H1 (cell line): ENCODE data around the gene COL6A6. TPM values are rescaled to one million over a fixed set of nuclear protein-coding genes. Genes with fewer than 3 reads are reported as not detected.

ENCODE experiments used
- CTCF ChIA-PET: fragments of 300-600 bp; sonication (Branson Sonifier 250); formaldehyde crosslinking; loops from one replicate; lab custom pipeline; 2021; ENCODE audit not compliant: partially characterized antibody; lab: Charles Lee
- POLR2A ChIA-PET: fragments of 300-600 bp; sonication (Branson Sonifier 250); formaldehyde crosslinking; loops from one replicate; lab custom pipeline; 2021; ENCODE audit warnings: inconsistent platforms; ENCODE audit not compliant: partially characterized antibody; lab: Charles Lee
- DNase-seq, 2 experiments: peaks; one replicate each; pipeline versions ENCODE4 v3.0.0 to v3.0.0-alpha.2; 2010 to 2022; ENCODE audit warnings: low spot score in 2 of 2, low read depth in 1 of 2, mixed read lengths in 1 of 2
- FAIRE-seq: peaks from 2 replicates; lab custom pipeline; 2011; peaks lifted over from hg19 to GRCh38; lab: Jason Lieb, UNC
- H2AFZ ChIP-seq: 2 replicates; pipeline ENCODE4 v1.8.1; 2012; ENCODE audit warnings: low read length, inconsistent platforms
- H2AK5ac ChIP-seq: 2 replicates; pipeline ENCODE4 v1.6.1; 2013; ENCODE audit warnings: low read depth, low read length
- H2BK120ac ChIP-seq: replicated peaks from 2 replicates; pipeline ENCODE3; 2013; ENCODE audit warnings: low read depth, low read length, inconsistent platforms
- H2BK12ac ChIP-seq: 2 replicates; pipeline ENCODE4 v1.6.1; 2013; ENCODE audit warnings: low read depth, low read length
- H2BK15ac ChIP-seq: 2 replicates; pipeline ENCODE4 v1.6.1; 2013; ENCODE audit warnings: low read length
- H2BK20ac ChIP-seq: 2 replicates; pipeline ENCODE4 v1.6.1; 2013; ENCODE audit warnings: low read length
- H2BK5ac ChIP-seq: 2 replicates; pipeline ENCODE4 v1.6.1; 2013; ENCODE audit warnings: low read depth, low read length
- H3K14ac ChIP-seq: 2 replicates; pipeline ENCODE4 v1.6.1; 2013; ENCODE audit warnings: inconsistent platforms; ENCODE audit not compliant: insufficient read length
- H3K18ac ChIP-seq: 2 replicates; pipeline ENCODE4 v1.6.1; 2013; ENCODE audit warnings: low read length; ENCODE audit errors: extremely low read depth
- H3K23ac ChIP-seq: 2 replicates; pipeline ENCODE4 v1.6.1; 2013; ENCODE audit warnings: inconsistent platforms; ENCODE audit not compliant: insufficient read length
- H3K23me2 ChIP-seq: 2 replicates; pipeline ENCODE4 v1.6.1; 2013; ENCODE audit warnings: low read depth, low read length
- H3K27ac ChIP-seq: 2 replicates; pipeline ENCODE4 v1.6.1; 2011; ENCODE audit warnings: low read depth, low read length, inconsistent platforms
- H3K27me3 ChIP-seq, 4 experiments: replicated peaks in 1 of 4; 1 replicate in 1 of 4; 2 replicates in 3 of 4; pipeline versions ENCODE4 v1.6.1 to v1.8.1; 2011 to 2013; ENCODE audit warnings: low read length in 3 of 4, mild to moderate bottlenecking in 3 of 4, inconsistent platforms in 2 of 4, mixed read lengths in 2 of 4, moderate library complexity in 1 of 4; ENCODE audit not compliant: control insufficient read depth in 3 of 4, insufficient read depth in 3 of 4; ENCODE audit errors: extremely low read depth in 1 of 4
- H3K36me3 ChIP-seq, 4 experiments: 2 replicates each; pipeline versions ENCODE4 v1.6.1 to v1.8.1; 2011 to 2013; ENCODE audit warnings: mild to moderate bottlenecking in 4 of 4, low read length in 3 of 4, moderate library complexity in 2 of 4, control low read depth in 1 of 4, inconsistent platforms in 1 of 4; ENCODE audit not compliant: insufficient read depth in 4 of 4, control insufficient read depth in 2 of 4
- H3K4ac ChIP-seq: replicated peaks from 2 replicates; pipeline ENCODE3; 2013; ENCODE audit warnings: low read length, low read depth, mixed read lengths, inconsistent platforms; ENCODE audit not compliant: insufficient read length
- H3K4me1 ChIP-seq, 4 experiments: replicated peaks in 1 of 4; 1 replicate in 1 of 4; 2 replicates in 3 of 4; pipeline versions ENCODE4 v1.6.1 to v1.8.1; 2011 to 2013; ENCODE audit warnings: low read length in 3 of 4, inconsistent platforms in 2 of 4, mixed read lengths in 1 of 4; ENCODE audit not compliant: insufficient read depth in 4 of 4, control insufficient read depth in 3 of 4
- H3K4me2 ChIP-seq, 2 experiments: 2 replicates each; pipeline versions ENCODE4 v1.6.1 to v1.8.1; 2011 to 2013; ENCODE audit warnings: low read depth in 2 of 2, low read length in 2 of 2, control low read depth in 1 of 2, inconsistent platforms in 1 of 2, mild to moderate bottlenecking in 1 of 2; ENCODE audit not compliant: insufficient read depth in 1 of 2
- H3K4me3 ChIP-seq, 4 experiments: fragments of 200-600, 300-600 bp in 1 of 4; sonication (generic), shearing (Covaris generic), sonication (Bioruptor Twin) in 1 of 4; 2 replicates each; pipeline versions ENCODE4 v1.5.1 to v1.8.1; 2011 to 2016; ENCODE audit warnings: low read length in 4 of 4, low read depth in 3 of 4, control low read depth in 2 of 4, inconsistent platforms in 2 of 4, mild to moderate bottlenecking in 2 of 4, mixed read lengths in 1 of 4, moderate library complexity in 1 of 4; ENCODE audit not compliant: insufficient read depth in 2 of 4; ENCODE audit errors: extremely low read depth in 1 of 4
- H3K56ac ChIP-seq: replicated peaks from 2 replicates; pipeline ENCODE3; 2013; ENCODE audit warnings: low read depth, mild to moderate bottlenecking, mixed read lengths, low read length, inconsistent platforms; ENCODE audit not compliant: insufficient read length
- H3K79me1 ChIP-seq: 2 replicates; pipeline ENCODE4 v1.6.1; 2013; ENCODE audit warnings: low read depth, low read length, control low read depth
- H3K79me2 ChIP-seq, 2 experiments: 2 replicates each; pipeline versions ENCODE4 v1.6.1 to v1.8.1; 2012 to 2013; ENCODE audit warnings: low read length in 2 of 2, mild to moderate bottlenecking in 2 of 2, inconsistent platforms in 1 of 2; ENCODE audit not compliant: insufficient read depth in 2 of 2, control insufficient read depth in 1 of 2
- H3K9ac ChIP-seq, 4 experiments: replicated peaks in 1 of 4; 1 replicate in 1 of 4; 2 replicates in 3 of 4; pipeline versions ENCODE4 v1.6.1 to v1.8.1; 2011 to 2013; ENCODE audit warnings: low read depth in 3 of 4, low read length in 3 of 4, control low read depth in 2 of 4, mild to moderate bottlenecking in 2 of 4, moderate library complexity in 2 of 4, inconsistent platforms in 1 of 4; ENCODE audit errors: extremely low read depth in 1 of 4
- H3K9me3 ChIP-seq, 2 experiments: 2 replicates each; pipeline versions ENCODE4 v1.6.1 to v1.8.1; 2012 to 2013; ENCODE audit warnings: mild to moderate bottlenecking in 2 of 2, moderate library complexity in 2 of 2, control low read depth in 1 of 2, inconsistent platforms in 1 of 2, low read depth in 1 of 2, low read length in 1 of 2, mixed read lengths in 1 of 2; ENCODE audit not compliant: insufficient read depth in 2 of 2
- H4K20me1 ChIP-seq, 2 experiments: replicated peaks in 1 of 2; 2 replicates each; pipeline versions ENCODE3 to v1.8.1; 2011 to 2013; ENCODE audit warnings: inconsistent platforms in 2 of 2, low read length in 2 of 2, mild to moderate bottlenecking in 1 of 2; ENCODE audit not compliant: insufficient read depth in 2 of 2, control insufficient read depth in 1 of 2
- H4K5ac ChIP-seq: 2 replicates; pipeline ENCODE4 v1.6.1; 2013; ENCODE audit warnings: low read length, low read depth, mixed read lengths, inconsistent platforms; ENCODE audit not compliant: insufficient read length
- H4K8ac ChIP-seq: 2 replicates; pipeline ENCODE4 v1.8.0; 2013; ENCODE audit warnings: mild to moderate bottlenecking, moderate library complexity, low read length, inconsistent platforms; ENCODE audit not compliant: insufficient read depth; ENCODE audit errors: extremely low read depth
- H4K91ac ChIP-seq: replicated peaks from 2 replicates; pipeline ENCODE3; 2013; ENCODE audit warnings: low read length, mixed read lengths, inconsistent platforms; ENCODE audit not compliant: insufficient read length
- CBX5 ChIP-seq: fragments of 300-800, 300-1000 bp; sonication (generic); IDR thresholded peaks from 2 replicates; pipeline ENCODE4 v1.7.1; 2016; ENCODE audit warnings: antibody characterized with exemption, low read length, low read depth
- E2F6 ChIP-seq: IDR thresholded peaks from 2 replicates; pipeline ENCODE4 v1.6.1; 2012; ENCODE audit warnings: inconsistent platforms
- EP300 ChIP-seq, 2 experiments: IDR thresholded peaks; 1 replicate in 1 of 2; 2 replicates in 1 of 2; pipeline ENCODE4 v1.6.1; 2011 to 2012; ENCODE audit warnings: low read depth in 2 of 2, low read length in 2 of 2, mild to moderate bottlenecking in 2 of 2, borderline replicate concordance in 1 of 2, inconsistent platforms in 1 of 2, moderate library complexity in 1 of 2
- HDAC2 ChIP-seq, 2 experiments: fragments of 300-600 bp in 1 of 2; sonication (generic) in 1 of 2; IDR thresholded peaks; 2 replicates each; pipeline ENCODE4 v1.6.1; 2011 to 2012; ENCODE audit warnings: low read depth in 2 of 2, low read length in 2 of 2, mild to moderate bottlenecking in 2 of 2, moderate library complexity in 2 of 2, borderline replicate concordance in 1 of 2, inconsistent platforms in 1 of 2
- MAFK ChIP-seq: IDR thresholded peaks from 2 replicates; pipeline ENCODE4 v1.6.1; 2012; ENCODE audit warnings: low read depth, mild to moderate bottlenecking, improper control_type of control experiment, low read length
- MAX ChIP-seq: IDR thresholded peaks from 2 replicates; pipeline ENCODE4 v1.6.1; 2012; ENCODE audit warnings: inconsistent platforms
- NANOG ChIP-seq: IDR thresholded peaks from 2 replicates; pipeline ENCODE4 v1.6.1; 2011; ENCODE audit warnings: low read length, low read depth, mild to moderate bottlenecking, inconsistent platforms; ENCODE audit not compliant: insufficient read depth, poor library complexity, severe bottlenecking
- PHF8 ChIP-seq: fragments of 200-600 bp; sonication (generic); conservative IDR thresholded peaks from 2 replicates; pipeline ENCODE4 v1.7.1; 2012; ENCODE audit warnings: low read depth, mild to moderate bottlenecking, inconsistent platforms, low read length, moderate library complexity
- POLR2A ChIP-seq, 2 experiments: IDR thresholded peaks; 1 replicate in 1 of 2; 2 replicates in 1 of 2; pipeline ENCODE4 v1.6.1; 2011; ENCODE audit warnings: low read depth in 2 of 2, low read length in 2 of 2, mild to moderate bottlenecking in 2 of 2; ENCODE audit errors: control extremely low read depth in 1 of 2
- RXRA ChIP-seq: IDR thresholded peaks from 2 replicates; pipeline ENCODE4 v1.6.1; 2011; ENCODE audit warnings: low read depth, mild to moderate bottlenecking, low read length, moderate library complexity; ENCODE audit not compliant: insufficient read depth
- SIRT6 ChIP-seq: IDR thresholded peaks from one replicate; pipeline ENCODE4 v1.7.1; 2012; ENCODE audit warnings: low read length, inconsistent platforms
- TBP ChIP-seq: IDR thresholded peaks from 2 replicates; pipeline ENCODE4 v1.6.1; 2011; ENCODE audit warnings: low read depth, low read length, improper control_type of control experiment
- TCF12 ChIP-seq: IDR thresholded peaks from 2 replicates; pipeline ENCODE4 v1.6.1; 2011; ENCODE audit warnings: low read depth, mild to moderate bottlenecking, low read length
- WGBS, 2 experiments: shearing (Covaris generic) in 1 of 2; methylation state at CpG; one replicate each; pipeline versions ENCODE4 v1.1.6 to v1.1.7; 2013 to 2015; ENCODE audit warnings: low lambda C conversion rate in 2 of 2, mixed read lengths in 2 of 2, inconsistent platforms in 1 of 2, low coverage in 1 of 2, missing lambda C conversion rate in 1 of 2; ENCODE audit not compliant: insufficient replicate concordance in 2 of 2, insufficient coverage in 1 of 2, insufficient read length in 1 of 2; ENCODE audit errors: extremely low coverage in 1 of 2, missing lambda C conversion rate in 1 of 2; 5-methylcytosine and 5-hydroxymethylcytosine counted together
- polyA plus RNA-seq, 7 experiments: library from polyadenylated mRNA; depleted of rRNA in 3 of 7; stranded (reverse) in 5 of 7; unstranded in 2 of 7; fragments of >200 nt in 5 of 7; fragments of 200-250 nt in 2 of 7; gene quantifications; 1 replicate in 5 of 7; 2 replicates in 1 of 7; 4 replicates in 1 of 7; pipeline versions ENCODE4 v1.2.1 to v1.2.3, GENCODE V29; 2011 to 2013; ENCODE audit warnings: missing spikeins in 2 of 7, mixed read lengths in 2 of 7
- total RNA-seq: library from RNA; stranded (reverse); fragmentation: NEBNext Ultra II Directional; extraction: Animal tissue kit (Norgen Biotek cat#: 25700); gene quantifications from 2 replicates; pipeline ENCODE4 v1.2.1, GENCODE V29; 2021

The COL6A6 gene
- total and polyA plus RNA-seq, 2 of the 8 experiments (the other 6 are each of a cell fraction or from before 2014, with no cell fraction given) = 0.02 to 0.09 TPM

- FAIRE-seq = no peak
- Histone ChIP-seq H2BK20ac (no peak overlapping the region), H3K23ac (no peak overlapping the region), H3K18ac (no peak overlapping the region), H3K56ac (no peak overlapping the region), H3K4me2 (no peak overlapping the region), H3K4me1 (no peaks in the 10 kb centered on the region; a peak in 2 of 7 replicates), H3K79me1 (no peaks in the 10 kb centered on the region), H3K9ac (no peak overlapping the region), H4K5ac (no peak overlapping the region), H3K79me2 (no peaks in the 10 kb centered on the region), H3K9me3 (no peaks in the 10 kb centered on the region), H3K23me2 (peaks cover 2% of the 10 kb centered on the region; the same call in 1 of the 2 replicates), H4K8ac (no peak overlapping the region), H2AFZ (no peak overlapping the region), H2BK120ac (no peak overlapping the region), H3K27me3 (no peaks in the 10 kb centered on the region), H4K20me1 (no peaks in the 10 kb centered on the region), H2AK5ac (no peak overlapping the region), H4K91ac (no peak overlapping the region), H2BK5ac (no peak overlapping the region), H3K14ac (no peak overlapping the region), H2BK15ac (no peak overlapping the region), H2BK12ac (no peak overlapping the region), H3K4me3 (no peak overlapping the region), H3K36me3 (no peaks in the 10 kb centered on the region), H3K4ac (no peak overlapping the region), H3K27ac (no peak overlapping the region)
- DNase-seq = no peak
- POLR2A ChIA-PET = interaction anchor here (1.1 kb wide), 1 partner anchor 12 kb away, joined by 3 read pairs; no protein-coding TSS in a partner anchor
- WGBS, 2 experiments = 100% methylated on average over 1 of the region's 1 CpG; no CpG with 5 or more reads in 1 of the 2 experiments
- CTCF ChIA-PET = interaction anchor here (0.6 to 5.6 kb wide), 4 partner anchors 10 to 252 kb away, joined by 3 to 29 read pairs (median 7); no protein-coding TSS in a partner anchor
- TF ChIP-seq SIRT6 (no peak), EP300 (IDR thresholded peaks at IDR 0.05; ENCODE audit: borderline replicate concordance in 1 of 2, low read depth in 2 of 2, low read length in 2 of 2) (no peak), NANOG (no peak), MAX (no peak), MAFK (no peak), CBX5 (no peak), TCF12 (no peak), HDAC2 (IDR thresholded peaks at IDR 0.05; ENCODE audit: borderline replicate concordance in 1 of 2, low read depth in 2 of 2, low read length in 2 of 2) (no peak), RXRA (no peak), E2F6 (no peak), PHF8 (no peak), TBP (no peak), POLR2A (IDR thresholded peaks at IDR 0.05; ENCODE audit: control extremely low read depth in 1 of 2, low read depth in 2 of 2, low read length in 2 of 2) (no peak)
These were observed 11.1 kb downstream of the COL6A6 start for GRCh38 chr3:130528120-130528519.
